ENCODE data around the gene GHITM.
"Not testable (repeated sequence)": the region's sequence is repeated elsewhere in the genome, so short reads cannot be mapped to it uniquely, and the experiment has no call there.

GHITM gene, protein sequence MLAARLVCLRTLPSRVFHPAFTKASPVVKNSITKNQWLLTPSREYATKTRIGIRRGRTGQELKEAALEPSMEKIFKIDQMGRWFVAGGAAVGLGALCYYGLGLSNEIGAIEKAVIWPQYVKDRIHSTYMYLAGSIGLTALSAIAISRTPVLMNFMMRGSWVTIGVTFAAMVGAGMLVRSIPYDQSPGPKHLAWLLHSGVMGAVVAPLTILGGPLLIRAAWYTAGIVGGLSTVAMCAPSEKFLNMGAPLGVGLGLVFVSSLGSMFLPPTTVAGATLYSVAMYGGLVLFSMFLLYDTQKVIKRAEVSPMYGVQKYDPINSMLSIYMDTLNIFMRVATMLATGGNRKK

DNA sequence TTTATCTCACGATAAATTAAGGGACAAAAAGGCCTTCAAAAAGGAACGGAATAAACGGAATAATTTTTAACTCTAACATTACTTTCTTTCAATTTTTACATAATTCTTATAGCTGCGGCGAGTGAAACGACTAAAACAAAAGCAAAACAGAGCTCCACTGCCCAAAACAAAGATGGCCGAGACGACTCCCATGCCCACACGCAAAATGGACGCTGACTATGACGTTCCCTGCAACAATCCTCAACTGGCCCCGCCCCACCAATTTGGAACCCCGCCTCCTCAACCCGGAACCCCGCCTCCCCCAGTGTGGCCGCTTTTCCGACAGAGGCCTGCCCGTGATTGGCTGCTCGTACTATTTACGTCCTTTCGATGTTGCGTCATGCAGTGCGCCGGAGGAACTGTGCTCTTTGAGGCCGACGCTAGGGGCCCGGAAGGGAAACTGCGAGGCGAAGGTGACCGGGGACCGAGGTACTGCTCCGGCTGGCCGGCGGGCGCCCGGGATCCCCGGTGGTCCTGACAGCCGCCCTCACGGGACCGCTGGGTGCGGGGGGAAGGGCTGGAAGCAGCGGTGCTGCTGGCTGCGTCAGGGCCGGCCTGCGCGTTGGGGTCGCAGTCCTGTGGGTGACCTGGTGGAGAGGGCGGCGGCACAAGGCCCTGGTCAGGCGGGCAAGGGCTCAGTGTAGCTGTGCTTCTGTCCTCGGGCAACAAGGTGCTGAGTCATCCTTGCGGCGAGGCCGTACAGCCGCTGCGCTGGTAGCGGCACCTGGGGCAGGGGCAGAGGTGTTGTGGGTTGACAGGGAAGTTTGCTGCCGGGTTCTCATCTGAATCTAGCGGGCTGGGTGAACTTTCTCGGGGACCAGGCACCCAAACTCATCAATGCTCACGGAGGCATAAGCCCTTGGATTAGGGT, at the start of gene GHITM:
GHITM (plus strand) TSS at position 384 of the 910 bp plus-strand sequence. CDS start 1,992 bp downstream, outside the sequence.
- DNase-seq (ENCODE audit: low read depth in 1 of 2, low spot score in 1 of 2) = peak; percentile 99

DNA sequence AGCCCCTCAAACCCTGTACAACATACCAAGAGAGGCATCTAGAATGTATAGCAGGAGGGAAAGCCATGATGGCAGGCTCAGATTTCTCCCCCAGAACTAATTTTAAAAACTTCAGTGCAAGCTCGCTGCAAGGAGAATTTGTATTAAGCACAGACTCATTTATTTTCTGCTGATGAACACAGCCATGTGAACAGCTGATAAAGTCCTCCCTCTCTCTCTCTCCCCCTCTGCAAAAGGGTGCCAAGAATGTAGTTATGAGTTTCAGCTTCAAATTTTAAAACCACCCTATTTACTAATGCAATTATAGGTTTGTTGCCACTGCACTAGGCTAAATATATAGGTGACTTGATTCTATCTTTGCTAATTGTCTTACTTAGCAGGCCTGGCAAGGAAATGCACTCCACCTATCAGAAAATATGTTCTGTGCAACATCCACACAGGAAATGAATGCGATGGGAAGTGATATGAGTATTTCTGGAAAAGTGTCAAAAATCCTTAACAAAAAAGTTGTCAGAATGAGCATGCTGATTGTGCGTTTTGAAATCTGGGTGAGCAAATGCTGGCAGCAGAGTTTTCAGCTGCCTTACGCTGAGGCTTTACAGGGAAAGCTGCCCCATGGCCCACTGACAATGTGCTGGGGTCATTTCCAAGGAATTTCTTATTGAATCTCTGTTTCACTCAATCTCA, 43.4 kb upstream of the GHITM start:
- no peak for DNase-seq (ENCODE audit: low read depth in 1 of 2, low spot score in 1 of 2)

GRCh38 chr10:84097787-84098353, 41.4 kb upstream of the GHITM start:
- DNase-seq (ENCODE audit: low read depth in 1 of 2, low spot score in 1 of 2) = no peak

GRCh38 chr10:84098667-84099066, 40.6 kb upstream of the GHITM start:
- no peak for DNase-seq (ENCODE audit: low read depth in 1 of 2, low spot score in 1 of 2)

DNA sequence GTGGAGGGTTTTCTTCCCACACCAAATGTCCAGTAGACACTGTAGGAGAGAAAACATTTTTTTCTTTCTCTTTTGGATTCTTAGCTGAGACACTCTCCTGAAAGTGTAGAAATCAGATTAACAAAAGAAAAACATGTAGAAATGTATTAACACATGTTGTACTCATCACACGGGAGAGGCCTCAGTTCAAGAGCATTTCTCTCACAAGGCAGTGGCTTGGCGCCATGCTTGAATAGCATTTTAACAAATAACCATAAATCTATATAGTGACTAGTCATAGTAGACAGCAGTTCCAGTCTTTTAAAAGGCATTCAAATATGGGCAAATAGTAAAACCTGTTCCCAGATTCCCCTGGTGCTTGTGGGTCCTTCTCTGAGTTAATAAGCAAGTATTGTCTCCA, 38.3 kb upstream of the GHITM start:
- DNase-seq (ENCODE audit: low read depth in 1 of 2, low spot score in 1 of 2) = no peak

DNA sequence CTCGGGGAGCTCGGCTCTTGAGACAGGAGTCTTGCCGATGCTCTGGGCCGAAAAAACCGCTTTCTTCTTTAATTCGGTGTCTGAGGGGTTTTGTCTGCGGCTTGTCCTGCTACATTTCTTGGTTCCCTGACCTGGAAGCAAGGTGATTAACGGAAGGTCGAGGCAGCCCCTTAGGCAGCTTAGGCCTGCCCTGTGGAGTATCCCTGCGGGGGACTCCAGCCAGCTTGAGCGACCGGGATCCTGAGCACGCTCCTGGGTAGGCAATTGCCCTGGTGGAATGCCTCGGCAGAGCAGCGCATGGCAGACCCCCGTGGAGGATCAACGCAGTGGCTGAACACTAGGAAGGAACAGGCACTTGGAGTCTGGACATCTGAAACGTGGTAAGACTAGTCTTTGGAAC, 30.5 kb upstream of the GHITM start:
- DNase-seq (ENCODE audit: low read depth in 1 of 2, low spot score in 1 of 2) = no peak

GRCh38 chr10:84109772-84110171, 29.5 kb upstream of the GHITM start:
- DNase-seq (ENCODE audit: low read depth in 1 of 2, low spot score in 1 of 2) = not testable (repeated sequence)

DNA sequence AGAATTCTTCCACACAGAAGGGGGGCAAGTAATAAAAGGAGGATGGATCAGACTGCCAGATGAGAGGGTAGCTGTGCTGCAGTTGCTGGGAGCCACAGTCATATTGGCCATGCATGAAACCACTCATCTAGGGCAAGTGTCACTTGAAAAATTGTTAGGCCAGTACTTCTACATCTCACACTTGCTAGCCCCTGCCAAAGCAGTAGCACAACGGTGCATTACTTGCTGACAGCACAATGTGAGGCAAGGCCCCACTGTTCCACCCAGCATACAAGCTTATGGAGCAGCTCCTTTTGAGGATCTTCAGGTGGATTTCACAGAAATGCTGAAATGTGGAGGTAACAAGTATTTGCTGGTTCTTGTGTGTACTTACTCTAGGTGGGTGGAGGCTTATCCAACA, 25.8 kb upstream of the GHITM start:
- DNase-seq (ENCODE audit: low read depth in 1 of 2, low spot score in 1 of 2) = not testable (repeated sequence)

DNA sequence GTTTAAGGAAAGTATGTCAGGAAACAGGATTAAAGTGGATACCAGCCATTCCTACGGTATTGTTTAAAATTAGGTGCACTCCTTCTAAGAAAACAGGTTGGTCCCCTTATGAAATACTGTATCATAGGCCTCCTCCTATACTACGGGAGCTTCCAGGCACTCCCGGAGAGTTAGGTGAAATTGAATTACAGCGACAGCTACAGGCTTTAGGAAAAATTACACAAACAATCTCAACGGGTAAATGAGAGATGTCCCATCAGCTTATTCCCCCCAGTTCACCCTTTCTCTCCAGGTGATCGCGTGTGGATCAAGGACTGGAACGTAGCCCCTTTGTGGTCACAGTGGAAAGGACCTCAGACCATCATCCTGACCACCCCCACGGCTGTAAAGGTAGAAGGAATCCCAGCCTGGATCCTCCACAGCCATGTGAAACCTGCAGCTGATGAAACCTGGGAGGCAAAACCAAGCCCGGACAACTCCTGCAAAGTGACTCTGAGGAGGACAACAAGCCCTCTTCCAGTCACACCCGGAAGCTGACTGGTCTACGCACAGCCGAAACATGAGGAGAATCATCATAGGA, 25.1 kb upstream of the GHITM start:
- no peak for DNase-seq (ENCODE audit: low read depth in 1 of 2, low spot score in 1 of 2)

DNA sequence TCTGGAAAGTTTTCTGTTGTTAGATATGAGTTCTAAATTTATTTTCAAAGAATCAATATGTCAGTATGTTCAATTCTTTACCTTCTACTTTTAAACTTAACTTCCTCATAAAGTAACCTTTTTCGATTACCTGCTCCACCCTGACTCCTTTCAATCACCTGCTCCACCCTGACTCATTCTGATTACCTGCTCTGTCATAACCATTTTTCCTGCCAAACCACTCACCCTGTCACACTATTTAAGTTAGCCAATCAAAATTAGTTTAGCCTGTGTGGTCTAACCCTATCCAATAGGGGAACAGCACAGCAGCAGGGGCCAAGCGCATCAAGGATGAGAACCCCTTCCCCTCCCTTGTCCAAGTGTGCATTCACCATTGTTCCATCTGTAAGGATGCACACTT, 22.1 kb upstream of the GHITM start:
- DNase-seq (ENCODE audit: low read depth in 1 of 2, low spot score in 1 of 2) = not testable (repeated sequence)

DNA sequence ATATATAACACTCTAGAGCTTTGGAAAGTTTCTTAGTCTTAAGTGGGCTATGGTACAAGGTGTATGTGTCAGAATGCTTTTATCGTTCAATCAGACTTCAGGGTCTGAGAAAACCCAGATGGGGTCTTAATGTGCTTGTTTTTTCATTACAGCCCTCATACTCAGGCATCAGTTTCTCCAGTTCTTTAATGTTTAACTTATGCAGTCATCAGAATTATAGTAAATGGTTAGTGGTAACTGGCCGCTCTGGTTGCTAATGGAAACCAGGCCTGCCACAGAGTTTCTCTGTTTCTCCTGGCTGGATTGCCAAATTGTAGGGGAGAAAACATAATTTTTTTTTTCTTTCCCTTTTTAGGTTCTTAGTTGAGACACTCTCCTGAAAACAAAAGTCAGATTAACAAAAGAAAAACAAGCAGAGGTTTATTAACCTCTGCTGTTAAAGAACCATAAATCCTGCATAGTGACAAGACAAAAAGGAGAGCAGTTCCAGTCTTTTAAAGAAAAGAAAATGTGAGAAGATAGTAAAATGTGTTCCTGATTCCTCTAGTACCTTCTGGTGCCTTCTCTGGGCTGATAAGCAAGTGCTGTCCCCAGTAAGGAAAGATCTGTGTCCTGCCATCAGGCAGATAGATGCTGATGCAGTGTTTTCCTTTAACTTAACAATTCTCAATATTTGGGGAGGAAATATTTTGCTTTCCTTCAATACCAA, 21.5 kb upstream of the GHITM start:
- no peak for DNase-seq (ENCODE audit: low read depth in 1 of 2, low spot score in 1 of 2)

DNA sequence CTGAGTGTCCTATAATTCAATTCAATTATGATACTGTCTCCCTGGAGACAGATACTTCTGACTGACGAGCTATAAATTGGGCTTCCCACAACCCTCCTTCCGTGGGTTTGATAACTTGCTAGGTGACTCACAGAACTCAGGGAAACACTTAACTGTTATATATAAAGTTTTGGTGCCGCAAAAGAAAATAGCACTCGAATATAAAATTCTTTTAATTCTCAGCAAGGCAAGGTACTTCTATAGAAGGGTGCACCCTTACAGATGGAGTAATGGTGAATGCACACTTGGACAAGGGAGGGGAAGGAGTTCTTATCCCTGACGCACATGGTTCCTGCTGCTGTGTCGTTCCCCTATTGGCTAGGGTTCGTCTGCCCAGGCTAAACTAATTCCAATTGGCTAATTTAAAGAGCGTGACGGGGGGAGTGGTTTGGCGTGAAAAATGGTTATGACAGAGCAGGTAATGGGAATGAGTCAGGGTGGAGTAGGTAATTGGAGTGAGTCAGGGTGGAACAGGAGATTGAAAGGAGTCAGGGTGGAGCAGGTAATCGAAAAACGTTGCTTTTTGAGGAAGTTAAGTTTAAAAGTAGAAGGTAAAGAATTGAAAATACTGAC, 20.8 kb upstream of the GHITM start:
- no peak for DNase-seq (ENCODE audit: low read depth in 1 of 2, low spot score in 1 of 2)

GRCh38 chr10:84123362-84123761, 15.9 kb upstream of the GHITM start:
- no peak for DNase-seq (ENCODE audit: low read depth in 1 of 2, low spot score in 1 of 2)

DNA sequence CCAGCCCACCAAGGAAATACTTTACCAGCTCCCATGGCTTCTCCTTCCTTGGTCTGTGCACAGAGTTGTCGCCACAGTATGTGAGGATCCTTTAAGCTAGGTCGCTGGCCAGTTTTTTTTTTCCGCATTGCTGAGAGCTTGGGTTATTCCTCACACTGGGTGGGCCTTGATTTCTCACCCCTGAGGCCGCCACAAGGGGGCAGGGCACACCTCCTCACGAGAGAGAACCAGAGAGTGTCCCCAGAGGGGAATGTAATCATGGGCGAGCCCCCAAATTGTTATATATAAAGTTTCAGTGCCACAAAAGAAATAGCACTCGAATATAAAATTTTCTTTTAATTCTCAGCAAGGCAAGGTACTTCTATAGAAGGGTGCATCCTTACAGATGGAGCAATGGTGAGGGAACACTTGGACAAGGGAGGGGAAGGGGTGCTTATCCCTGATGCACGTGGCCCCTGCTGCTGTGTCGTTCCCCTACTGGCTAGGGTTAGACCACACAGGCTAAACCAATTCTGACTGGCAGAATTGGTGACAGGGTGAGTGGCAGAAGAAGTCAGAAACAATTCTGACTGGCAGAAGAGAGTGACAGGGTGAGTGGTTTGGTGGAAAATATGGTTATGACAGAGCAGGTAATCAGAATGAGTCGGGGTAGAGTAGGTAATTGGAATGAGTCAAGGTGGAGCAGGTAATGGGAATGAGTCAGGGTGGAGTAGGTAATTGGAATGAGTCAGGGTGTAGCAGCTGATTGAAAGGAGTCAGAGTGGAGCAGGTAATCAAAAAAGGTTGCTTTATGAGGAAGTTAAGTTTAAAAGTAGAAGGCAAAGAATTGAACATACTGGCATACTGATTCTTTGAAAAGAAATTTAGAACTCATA, 13.2 kb upstream of the GHITM start:
- DNase-seq (ENCODE audit: low read depth in 1 of 2, low spot score in 1 of 2) = not testable (repeated sequence)

DNA sequence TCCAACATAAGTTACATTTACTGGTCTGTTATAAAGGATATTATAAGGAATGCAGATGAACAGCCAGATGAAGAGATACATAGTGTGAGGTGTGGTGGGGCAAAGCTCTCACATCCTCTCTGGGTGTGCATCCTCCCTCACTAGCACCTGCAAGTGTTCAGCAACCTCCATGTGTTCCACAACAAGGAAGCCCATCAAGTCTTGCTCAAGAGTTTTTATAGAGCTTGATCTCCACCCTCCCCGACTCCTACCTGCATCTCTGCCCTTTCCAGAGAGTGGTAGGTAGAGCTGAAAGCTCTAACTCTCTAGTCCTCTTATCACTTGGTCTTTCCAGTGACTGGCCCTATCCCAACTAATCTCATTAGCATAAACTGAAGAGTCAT, 12.5 kb upstream of the GHITM start:
- no peak for DNase-seq (ENCODE audit: low read depth in 1 of 2, low spot score in 1 of 2)

DNA sequence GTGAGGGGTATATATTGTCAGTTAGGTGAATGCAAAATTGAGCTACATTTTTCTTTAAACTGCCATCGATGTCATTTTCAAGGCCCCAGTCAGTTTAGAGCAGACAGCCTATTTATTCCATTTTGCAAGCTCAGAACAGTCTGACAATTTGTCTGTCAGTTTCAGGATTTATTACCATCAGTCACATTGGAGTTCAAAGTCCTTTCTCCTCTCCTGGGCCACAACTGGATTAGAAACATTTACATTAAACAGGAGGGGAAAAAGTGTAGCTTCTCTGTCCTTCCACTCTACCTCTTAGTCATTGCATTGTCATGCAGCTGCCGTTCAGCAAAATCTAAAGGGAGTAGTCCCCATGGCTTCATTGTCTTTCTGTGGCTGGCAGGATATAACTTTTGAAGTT, 3.5 kb upstream of the GHITM start:
- DNase-seq (ENCODE audit: low read depth in 1 of 2, low spot score in 1 of 2) = no peak

DNA sequence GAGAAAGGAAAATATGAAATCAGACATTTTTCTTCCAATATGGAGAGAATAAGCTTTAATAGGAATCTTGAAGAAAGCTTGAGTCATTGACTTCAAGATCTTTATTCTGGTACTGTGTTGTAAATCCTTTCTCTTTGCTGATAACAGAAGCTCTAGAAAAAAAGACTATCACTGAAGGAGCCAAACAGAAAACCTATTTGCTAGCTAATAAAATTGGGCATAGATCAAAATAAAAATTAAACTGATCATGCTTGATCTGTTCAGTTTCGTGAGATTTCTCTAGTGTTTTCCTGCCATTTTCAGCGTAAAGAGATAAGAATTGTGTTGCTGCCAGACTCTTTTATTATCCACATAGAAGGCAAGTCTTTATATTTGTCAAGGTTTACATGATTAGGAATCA, 1.5 kb upstream of the GHITM start:
- no peak for DNase-seq (ENCODE audit: low read depth in 1 of 2, low spot score in 1 of 2)

GRCh38 chr10:84138478-84139125, 707 bp upstream of the GHITM start:
- DNase-seq (ENCODE audit: low read depth in 1 of 2, low spot score in 1 of 2) = peak; percentile 7 to 44

GRCh38 chr10:84140036-84140379, 699 bp downstream of the GHITM start:
- no peak for DNase-seq (ENCODE audit: low read depth in 1 of 2, low spot score in 1 of 2)

All from activated T-helper 1 cell treated with anti-CD3 and anti-CD28 coated beads, Interleukin-2, amount 50 U/mL, for 16 hours (primary cell).